ENCODE measurements around the gene FAM117B.
"Not testable (repeated sequence)": the region's sequence is repeated elsewhere in the genome, so short reads cannot be mapped to it uniquely, and the experiment has no call there.

The FAM117B gene

DNA sequence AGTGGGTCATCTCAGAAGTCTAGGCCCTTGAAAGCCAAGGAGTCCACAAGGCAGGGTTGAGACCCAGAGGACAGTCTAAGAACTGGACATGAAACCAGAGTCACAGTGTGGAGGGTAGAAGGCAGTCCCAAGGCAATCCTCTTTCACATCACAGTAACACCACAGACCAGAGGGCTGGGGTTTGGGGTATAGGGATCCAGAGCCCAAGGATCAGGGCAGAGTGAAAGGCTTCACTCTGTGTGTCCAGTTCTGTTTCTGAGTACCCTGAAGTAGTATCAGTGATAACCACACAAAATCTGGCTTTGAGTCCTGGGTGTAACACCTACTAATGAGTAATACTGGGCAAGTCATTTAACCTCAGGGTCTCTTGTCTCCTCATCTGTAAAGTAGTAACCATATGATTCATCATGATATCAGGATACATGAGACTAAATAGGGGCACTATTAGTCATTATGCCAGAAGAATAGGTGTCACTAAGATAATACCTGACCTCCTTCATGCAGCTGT is 145.8 kb downstream of the FAM117B start:
- H3K9me3 Mint-ChIP-seq: no peaks in the 10 kb centered on the region
- H3K27ac Mint-ChIP-seq: peak overlapping the region; percentile 65
- peaks cover 15% of the 10 kb centered on the region for H3K4me1 Mint-ChIP-seq
- H3K4me3 Mint-ChIP-seq: no peak overlapping the region
- peaks cover 27% of the 10 kb centered on the region for H3K36me3 Mint-ChIP-seq
- H3K27me3 Mint-ChIP-seq: no peaks in the 10 kb centered on the region

DNA sequence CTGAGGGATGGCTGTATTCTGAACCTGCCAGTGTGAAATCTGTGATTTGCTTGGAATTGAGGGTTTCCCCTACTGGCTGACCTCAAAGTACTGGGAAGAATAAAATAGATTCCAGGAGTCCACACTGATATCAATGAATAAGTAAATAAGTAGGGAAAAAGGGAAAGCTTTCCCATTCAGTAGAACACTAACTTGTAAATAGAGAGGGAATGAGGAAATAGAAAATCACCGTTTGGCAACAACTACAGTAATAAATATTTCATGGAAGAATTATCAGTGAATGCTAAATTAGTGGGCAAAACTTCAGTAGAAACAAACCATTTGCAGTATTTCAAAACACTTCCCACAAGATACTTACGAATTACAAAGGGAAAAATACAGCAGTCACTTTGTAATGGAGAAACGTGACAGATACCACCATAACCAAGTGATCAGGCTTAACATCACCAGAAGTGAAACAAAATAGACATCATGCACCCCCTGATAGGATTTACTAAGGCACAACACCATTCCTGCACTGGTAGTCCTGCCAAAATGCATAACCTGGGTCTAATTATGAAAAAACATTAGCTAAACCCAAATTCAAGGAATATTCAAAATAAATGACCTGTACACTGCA is 148.3 kb downstream of the FAM117B start:
- Mint-ChIP-seq H3K27me3 (no peaks in the 10 kb centered on the region), H3K27ac (peak overlapping the region; percentile 41), H3K36me3 (peaks cover 39% of the 10 kb centered on the region), H3K4me1 (peaks cover 15% of the 10 kb centered on the region), H3K9me3 (no peaks in the 10 kb centered on the region), H3K4me3 (no peak overlapping the region)

DNA sequence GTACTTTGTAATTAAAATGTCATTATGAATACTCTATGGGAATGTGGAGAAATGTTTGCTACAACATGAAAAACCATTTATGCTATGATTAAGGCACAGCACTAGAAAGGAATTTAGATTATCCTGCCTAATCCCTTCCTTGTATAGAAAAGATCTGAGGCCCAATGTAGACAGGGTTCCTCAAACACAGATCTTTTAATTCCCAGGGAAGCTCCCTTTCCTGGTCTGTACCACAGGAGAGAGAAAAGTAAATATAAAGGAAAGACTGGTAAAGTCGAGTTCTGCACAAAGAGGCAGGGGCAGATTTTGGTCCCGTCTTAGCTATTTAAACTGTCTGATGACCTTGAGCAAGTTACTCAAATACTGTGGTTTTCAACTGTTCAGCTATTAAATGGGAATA is 152.1 kb downstream of the FAM117B start:
- Mint-ChIP-seq H3K27me3 (no peaks in the 10 kb centered on the region), H3K4me3 (no peak overlapping the region), H3K27ac (no peak overlapping the region), H3K4me1 (no peaks in the 10 kb centered on the region), H3K9me3 (no peaks in the 10 kb centered on the region), H3K36me3 (peaks cover 29% of the 10 kb centered on the region)

DNA sequence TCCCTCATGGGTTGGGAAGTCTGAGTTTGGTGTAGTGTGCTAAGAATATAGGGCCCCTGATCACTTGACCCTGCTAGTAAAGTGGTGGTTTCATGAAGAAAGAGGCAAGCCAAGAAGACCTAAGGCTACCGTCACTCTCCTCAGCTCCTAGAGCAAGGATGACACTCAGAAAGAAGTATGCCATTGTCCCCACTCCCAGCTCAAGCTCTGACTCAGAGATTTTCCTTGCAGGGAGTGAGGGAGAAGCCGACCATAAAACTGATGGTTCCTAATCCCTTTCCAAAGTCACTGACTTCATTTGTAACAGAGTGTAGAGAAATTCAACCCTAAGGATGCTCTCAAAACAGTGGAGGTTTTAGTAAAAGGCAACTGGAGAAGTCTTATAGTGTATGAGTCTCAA is 155.9 kb downstream of the FAM117B start:
- H3K4me1 Mint-ChIP-seq: no peaks in the 10 kb centered on the region
- H3K36me3 Mint-ChIP-seq: peaks cover 24% of the 10 kb centered on the region
- no peaks in the 10 kb centered on the region for H3K27me3 Mint-ChIP-seq
- no peak overlapping the region for H3K27ac Mint-ChIP-seq
- no peak overlapping the region for H3K4me3 Mint-ChIP-seq
- no peaks in the 10 kb centered on the region for H3K9me3 Mint-ChIP-seq

DNA sequence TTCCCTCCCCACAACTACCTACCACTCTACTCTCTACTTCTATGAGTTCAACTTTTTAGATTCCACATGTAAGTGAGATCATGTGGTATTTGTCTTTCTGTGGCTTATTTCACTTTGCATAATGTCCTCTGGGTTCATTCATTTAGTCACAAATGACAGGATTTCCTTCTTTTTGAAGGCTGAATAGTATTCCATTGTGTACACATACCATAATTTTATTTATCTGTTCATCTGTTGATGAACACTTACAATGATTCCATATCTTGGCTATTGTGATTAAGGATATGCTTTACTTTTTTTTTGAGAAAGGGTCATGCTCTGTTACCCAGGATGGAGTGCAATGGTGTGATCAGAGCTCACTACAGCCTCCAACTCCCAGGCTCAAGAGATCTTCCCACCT is 163.2 kb downstream of the FAM117B start:
- no peak overlapping the region for H3K27ac Mint-ChIP-seq
- H3K4me1 Mint-ChIP-seq: no peaks in the 10 kb centered on the region
- no peaks in the 10 kb centered on the region for H3K27me3 Mint-ChIP-seq
- no peak overlapping the region for H3K4me3 Mint-ChIP-seq
- peaks cover 5% of the 10 kb centered on the region for H3K9me3 Mint-ChIP-seq
- H3K36me3 Mint-ChIP-seq: peaks cover 25% of the 10 kb centered on the region

DNA sequence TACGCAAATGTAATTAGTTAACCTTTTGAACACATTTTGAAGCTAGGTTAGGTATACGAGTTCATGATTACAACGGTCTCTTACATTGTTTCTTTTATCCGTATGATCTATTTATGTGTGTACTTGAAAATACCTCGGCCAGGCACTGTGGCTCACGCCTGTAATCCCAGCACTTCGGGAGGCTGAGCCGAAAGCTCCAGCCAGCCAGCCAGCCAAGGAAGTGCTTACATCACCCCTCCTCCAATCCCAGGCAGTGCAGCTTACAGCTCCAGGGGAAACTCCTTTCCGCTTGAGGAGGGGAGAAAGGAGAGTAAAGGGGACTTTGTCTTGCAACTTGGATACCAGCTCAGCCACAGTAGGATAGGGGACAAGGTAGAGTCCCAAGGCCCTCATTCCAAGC is 171.1 kb downstream of the FAM117B start:
- H3K36me3 Mint-ChIP-seq: peaks cover 31% of the 10 kb centered on the region
- not testable (repeated sequence) for H3K27me3 Mint-ChIP-seq, H3K9me3 Mint-ChIP-seq, H3K4me1 Mint-ChIP-seq, H3K27ac Mint-ChIP-seq, H3K4me3 Mint-ChIP-seq

DNA sequence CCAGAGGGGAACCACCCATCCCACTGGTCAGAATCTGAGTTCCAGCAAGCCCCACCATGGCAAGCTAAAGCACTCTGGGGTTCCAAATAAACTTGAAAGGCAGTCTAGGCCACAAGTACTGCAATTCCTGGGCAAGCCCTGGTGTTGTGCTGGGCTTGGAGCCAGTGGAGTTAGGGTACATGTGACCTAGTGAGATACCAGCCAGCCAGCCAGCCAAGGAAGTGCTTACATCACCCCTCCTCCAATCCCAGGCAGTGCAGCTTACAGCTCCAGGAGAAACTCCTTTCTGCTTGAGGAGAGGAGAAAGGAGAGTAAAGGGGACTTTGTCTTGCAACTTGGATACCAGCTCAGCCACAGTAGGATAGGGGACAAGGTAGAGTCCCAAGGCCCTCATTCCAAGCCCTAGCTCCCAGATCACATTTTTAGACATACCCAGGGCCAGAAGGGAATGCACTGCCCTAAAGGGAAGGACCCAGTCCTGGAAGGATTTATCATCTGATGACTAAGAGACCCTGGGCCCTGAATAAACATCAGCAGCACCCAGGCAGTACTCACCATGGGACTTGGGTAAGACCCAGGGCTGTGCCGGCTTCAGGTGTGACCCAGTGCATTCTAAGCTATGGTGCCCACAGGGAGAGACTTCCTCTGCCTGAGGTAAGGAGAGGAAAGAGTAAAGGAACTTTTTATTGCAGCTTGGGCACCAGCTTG is 172.8 kb downstream of the FAM117B start:
- H3K4me1 Mint-ChIP-seq, H3K27ac Mint-ChIP-seq, H3K4me3 Mint-ChIP-seq, H3K27me3 Mint-ChIP-seq, H3K9me3 Mint-ChIP-seq: not testable (repeated sequence)
- peaks cover 29% of the 10 kb centered on the region for H3K36me3 Mint-ChIP-seq

DNA sequence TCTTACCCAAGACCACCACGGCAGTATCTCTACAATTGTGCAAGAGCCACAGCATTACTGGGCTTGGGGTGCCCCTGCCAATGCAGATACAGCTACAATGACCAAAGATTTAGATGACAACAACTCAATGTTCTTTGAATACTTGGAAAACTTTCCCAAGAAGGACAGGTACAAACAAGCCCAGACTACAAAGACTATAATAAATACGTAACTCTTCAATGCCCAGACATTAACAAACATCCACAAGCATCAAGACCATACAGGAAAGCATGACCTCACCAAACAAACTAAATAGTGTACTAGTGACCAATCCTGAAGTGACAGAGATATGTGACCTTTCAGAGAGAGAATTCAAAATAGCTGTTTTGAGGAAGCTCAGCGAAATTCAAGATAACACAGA is 174.0 kb downstream of the FAM117B start:
- H3K27me3 Mint-ChIP-seq: no peaks in the 10 kb centered on the region
- no peaks in the 10 kb centered on the region for H3K4me1 Mint-ChIP-seq
- peaks cover 7% of the 10 kb centered on the region for H3K9me3 Mint-ChIP-seq
- H3K27ac Mint-ChIP-seq: peak overlapping the region; percentile 23
- H3K4me3 Mint-ChIP-seq: no peak overlapping the region
- H3K36me3 Mint-ChIP-seq: peaks cover 28% of the 10 kb centered on the region

DNA sequence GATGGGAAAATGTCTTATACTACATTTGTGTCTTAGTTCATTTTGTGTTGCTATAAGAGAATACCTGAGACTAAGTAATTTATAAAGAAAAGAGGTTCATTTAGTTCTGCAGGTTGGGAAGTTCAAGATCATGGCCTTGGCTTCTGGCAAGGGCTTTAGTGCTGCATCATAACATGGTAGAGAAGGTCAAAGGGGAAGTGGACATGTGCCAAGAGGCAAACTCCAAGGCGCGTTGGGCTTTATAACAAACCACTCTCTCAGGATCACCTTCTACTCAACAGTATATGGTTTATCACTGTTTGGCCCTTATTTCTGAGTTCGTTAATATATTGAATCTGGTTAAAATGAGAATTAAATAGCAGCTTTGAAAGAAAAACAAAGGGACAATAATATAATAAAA is 178.6 kb downstream of the FAM117B start:
- H3K27me3 Mint-ChIP-seq: no peaks in the 10 kb centered on the region
- no peaks in the 10 kb centered on the region for H3K4me1 Mint-ChIP-seq
- no peak overlapping the region for H3K27ac Mint-ChIP-seq
- peaks cover 7% of the 10 kb centered on the region for H3K9me3 Mint-ChIP-seq
- no peak overlapping the region for H3K4me3 Mint-ChIP-seq
- H3K36me3 Mint-ChIP-seq: peaks cover 23% of the 10 kb centered on the region

DNA sequence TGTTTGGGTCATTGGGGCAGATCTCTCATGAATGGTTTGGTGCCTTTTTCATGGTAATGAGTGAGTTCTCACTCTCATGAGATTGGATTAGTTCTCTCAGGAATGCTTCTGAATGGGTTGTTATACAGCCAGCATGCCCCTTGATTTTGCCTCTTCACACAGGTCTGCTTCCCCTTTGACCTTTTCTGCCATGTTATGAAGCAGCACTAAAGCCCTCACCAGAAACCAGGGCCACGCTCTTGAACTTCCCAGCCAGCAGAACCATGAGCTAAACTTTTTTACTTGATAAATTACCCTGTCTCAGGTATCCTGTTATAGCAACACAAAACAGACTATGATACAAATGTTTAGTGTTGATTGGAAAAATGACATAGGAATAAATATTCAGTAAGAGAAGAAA is 179.5 kb downstream of the FAM117B start:
- no peaks in the 10 kb centered on the region for H3K9me3 Mint-ChIP-seq
- peaks cover 18% of the 10 kb centered on the region for H3K36me3 Mint-ChIP-seq
- H3K4me3 Mint-ChIP-seq: no peak overlapping the region
- no peaks in the 10 kb centered on the region for H3K27me3 Mint-ChIP-seq
- H3K4me1 Mint-ChIP-seq: no peaks in the 10 kb centered on the region
- H3K27ac Mint-ChIP-seq: no peak overlapping the region

DNA sequence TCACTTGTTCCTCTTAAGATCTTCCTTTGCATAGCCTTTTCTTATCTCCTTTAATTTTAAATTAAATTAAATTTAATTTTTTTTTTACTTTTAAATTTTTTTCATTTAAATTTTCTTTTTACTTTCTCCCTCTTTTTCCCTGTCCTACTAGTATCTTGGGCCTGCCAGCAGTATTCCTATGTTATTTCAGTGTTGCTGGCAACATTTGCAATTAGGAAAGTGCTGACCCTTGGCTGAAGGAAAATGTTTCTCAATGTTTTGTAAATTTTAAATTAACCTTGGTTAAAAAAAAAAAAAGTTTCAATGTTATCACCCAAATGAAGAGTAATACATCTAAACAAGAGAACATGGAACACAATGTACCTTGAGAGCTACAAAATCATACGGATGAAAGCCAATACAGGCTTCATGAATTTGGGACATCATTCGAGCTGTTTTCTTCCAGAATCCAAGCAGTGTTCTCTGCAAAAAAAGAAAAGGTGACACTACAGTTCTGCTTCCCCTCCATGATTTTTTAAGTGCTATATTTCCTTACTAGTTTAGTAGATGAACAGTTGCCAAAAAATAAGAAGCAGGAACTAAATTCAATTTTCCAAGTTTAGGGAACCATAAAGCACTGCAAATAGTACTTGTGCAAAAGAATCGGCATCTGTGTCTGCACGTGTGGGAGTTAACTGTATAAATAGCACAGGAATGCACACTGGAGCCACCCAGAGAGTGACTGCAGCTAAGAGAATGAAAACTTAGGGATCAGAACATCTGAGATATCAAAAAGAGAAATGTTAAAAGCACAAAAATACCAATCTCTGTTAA is 181.0 kb downstream of the FAM117B start:
- no peak overlapping the region for H3K4me3 Mint-ChIP-seq
- H3K4me1 Mint-ChIP-seq: no peaks in the 10 kb centered on the region
- H3K27me3 Mint-ChIP-seq: no peaks in the 10 kb centered on the region
- H3K9me3 Mint-ChIP-seq: no peaks in the 10 kb centered on the region
- peaks cover 12% of the 10 kb centered on the region for H3K36me3 Mint-ChIP-seq
- no peak overlapping the region for H3K27ac Mint-ChIP-seq

DNA sequence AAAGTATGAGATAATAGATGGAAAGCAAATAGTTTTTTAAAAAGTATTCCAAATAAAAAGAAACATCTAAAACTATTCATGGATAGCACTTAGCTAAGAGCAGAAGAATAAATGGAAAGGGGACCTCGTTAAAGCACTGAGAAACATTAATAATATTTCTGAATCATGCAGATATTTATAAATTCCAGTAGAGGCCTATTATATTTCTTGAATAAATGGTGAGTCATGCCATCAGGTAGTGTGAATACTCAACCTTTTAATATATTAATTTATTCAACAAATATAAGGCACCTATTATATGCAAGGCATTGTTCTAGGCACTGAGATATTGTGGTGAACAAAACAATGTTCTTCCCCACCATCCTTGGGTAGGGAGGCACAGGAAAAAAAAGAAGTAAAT is 183.0 kb downstream of the FAM117B start:
- H3K4me1 Mint-ChIP-seq: no peaks in the 10 kb centered on the region
- no peaks in the 10 kb centered on the region for H3K27me3 Mint-ChIP-seq
- peaks cover 7% of the 10 kb centered on the region for H3K36me3 Mint-ChIP-seq
- H3K27ac Mint-ChIP-seq: no peak overlapping the region
- H3K9me3 Mint-ChIP-seq: no peaks in the 10 kb centered on the region
- H3K4me3 Mint-ChIP-seq: no peak overlapping the region

DNA sequence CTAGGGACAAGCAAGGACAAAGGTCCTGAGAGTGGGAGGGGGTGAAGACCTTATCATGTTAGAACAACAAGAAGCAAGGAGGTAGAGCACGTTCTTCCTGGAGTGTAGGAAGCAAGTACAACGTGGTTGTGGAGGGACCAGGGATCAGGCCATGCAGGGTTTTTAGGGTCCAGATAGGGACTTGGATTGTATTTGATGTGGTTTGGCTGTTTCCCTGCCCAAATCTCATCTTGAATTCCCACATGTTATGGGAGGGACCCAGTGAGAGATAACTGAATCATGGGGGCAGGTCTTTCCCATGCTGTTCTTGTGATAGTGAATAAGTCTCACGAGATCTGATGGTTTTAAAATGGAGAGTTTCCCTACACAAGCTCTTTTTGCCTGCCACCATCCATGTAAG is 183.6 kb downstream of the FAM117B start:
- peaks cover 7% of the 10 kb centered on the region for H3K36me3 Mint-ChIP-seq
- H3K4me1 Mint-ChIP-seq: no peaks in the 10 kb centered on the region
- H3K27me3 Mint-ChIP-seq: no peaks in the 10 kb centered on the region
- H3K9me3 Mint-ChIP-seq: no peaks in the 10 kb centered on the region
- no peak overlapping the region for H3K4me3 Mint-ChIP-seq
- H3K27ac Mint-ChIP-seq: no peak overlapping the region

All from activated naive CD4-positive, alpha-beta T cell treated with anti-CD3 and anti-CD28 coated beads, Interleukin-2, amount 50 U/mL, for 24 hours (primary cell).